GM23338 (cell line): ENCODE results near the gene TTC13. TPM values are rescaled to one million over a fixed set of nuclear protein-coding genes. Genes with fewer than 3 reads are reported as not detected.

Experiments
- ATAC-seq: fragments of 200-7000 bp; cut with Tn5 transposase; 3 replicates; pipeline ENCODE4 v1.9.1; 2020
- DNase-seq: peaks from one replicate; pipeline ENCODE4 v3.0.0-alpha.2; 2015; ENCODE audit warnings: low spot score
- H2AFZ ChIP-seq: fragments of 200-600 bp; sonication (generic); 2 replicates; pipeline ENCODE4 v1.8.0; 2016; ENCODE audit warnings: antibody characterized with exemption, mild to moderate bottlenecking, moderate library complexity
- H3F3A ChIP-seq: fragments of 200-600 bp; sonication (generic); replicated peaks from 2 replicates; pipeline ENCODE4 v1.8.0; 2017; ENCODE audit warnings: antibody characterized with exemption, mixed run types, low read depth
- H3K27ac ChIP-seq: fragments of 200-600 bp; sonication (generic); 2 replicates; pipeline ENCODE4 v1.6.1; 2016; ENCODE audit warnings: low read depth
- H3K27me3 ChIP-seq: fragments of 200-600 bp; sonication (generic); 2 replicates; pipeline ENCODE4 v1.8.0; 2016; ENCODE audit warnings: mild to moderate bottlenecking, mixed run types, moderate library complexity; ENCODE audit not compliant: insufficient read depth
- H3K36me3 ChIP-seq: fragments of 200-600 bp; sonication (generic); 2 replicates; pipeline ENCODE4 v1.8.0; 2016; ENCODE audit warnings: mild to moderate bottlenecking; ENCODE audit not compliant: insufficient read depth
- H3K4me1 ChIP-seq: fragments of 200-600 bp; sonication (generic); 2 replicates; pipeline ENCODE4 v1.8.0; 2016; ENCODE audit warnings: mild to moderate bottlenecking, moderate library complexity; ENCODE audit not compliant: insufficient read depth
- H3K4me2 ChIP-seq: fragments of 200-600 bp; sonication (generic); 2 replicates; pipeline ENCODE4 v1.7.1; 2017; ENCODE audit warnings: mixed run types
- H3K4me3 ChIP-seq: fragments of 200-600 bp; sonication (generic); 2 replicates; pipeline ENCODE4 v1.6.1; 2016; ENCODE audit warnings: mixed run types
- H3K79me2 ChIP-seq: fragments of 200-600 bp; sonication (generic); replicated peaks from 2 replicates; pipeline ENCODE4 v1.8.0; 2017; ENCODE audit warnings: mild to moderate bottlenecking; ENCODE audit not compliant: insufficient read depth
- H3K9me2 ChIP-seq: fragments of 200-600 bp; sonication (generic); 2 replicates; pipeline ENCODE4 v1.8.0; 2017; ENCODE audit not compliant: insufficient read depth
- H4K20me1 ChIP-seq: fragments of 200-600 bp; sonication (generic); replicated peaks from 2 replicates; pipeline ENCODE4 v1.8.0; 2017; ENCODE audit warnings: mild to moderate bottlenecking; ENCODE audit not compliant: insufficient read depth
- H3K27ac Mint-ChIP-seq: 2 replicates; pipeline ENCODE4 v1.8.0; 2020; ENCODE audit warnings: inconsistent platforms, mild to moderate bottlenecking, moderate library complexity, mixed read lengths
- H3K27me3 Mint-ChIP-seq: 3 replicates; pipeline ENCODE4 v1.8.0; 2022; ENCODE audit warnings: low read depth, mild to moderate bottlenecking, moderate library complexity, mixed read lengths, inconsistent platforms; ENCODE audit not compliant: insufficient read depth, poor library complexity
- H3K36me3 Mint-ChIP-seq: 3 replicates; pipeline ENCODE4 v1.8.0; 2021; ENCODE audit warnings: low read depth, mild to moderate bottlenecking, inconsistent platforms, moderate library complexity, mixed read lengths
- H3K4me1 Mint-ChIP-seq: 3 replicates; pipeline ENCODE4 v1.8.0; 2020; ENCODE audit warnings: mild to moderate bottlenecking, inconsistent platforms, mixed read lengths
- H3K4me3 Mint-ChIP-seq: 3 replicates; pipeline ENCODE4 v1.8.0; 2021; ENCODE audit warnings: moderate library complexity, mild to moderate bottlenecking, inconsistent platforms, mixed read lengths
- H3K9me3 Mint-ChIP-seq: 3 replicates; pipeline ENCODE4 v1.8.0; 2020; ENCODE audit warnings: moderate library complexity, mild to moderate bottlenecking, inconsistent platforms, mixed read lengths
- CREB1 ChIP-seq: fragments of 250-450 bp; sonication (Bioruptor Pico); IDR thresholded peaks from 2 replicates; pipeline ENCODE4 v1.5.0; 2020; ENCODE audit warnings: low read depth, mild to moderate bottlenecking, moderate library complexity
- EZH2 ChIP-seq: fragments of 200-600 bp; sonication (generic); IDR thresholded peaks from one replicate; pipeline ENCODE4 v1.8.0; 2017; ENCODE audit warnings: antibody characterized with exemption, mild to moderate bottlenecking, low read depth; ENCODE audit not compliant: unreplicated experiment
- JUNB ChIP-seq: IDR thresholded peaks from one replicate; pipeline ENCODE4 v1.6.1; 2016; ENCODE audit warnings: antibody characterized with exemption; ENCODE audit not compliant: unreplicated experiment
- polyA plus RNA-seq: library from polyadenylated mRNA; unstranded; fragments of >200 nt; fragmentation: Nextera tagmentation; extraction: Ambion mirVana; gene quantifications from 2 replicates; pipeline ENCODE4 v1.2.1, GENCODE V29; 2016
- total RNA-seq: library from RNA; depleted of rRNA; stranded (reverse); fragments of >200 nt; shearing (Covaris generic); gene quantifications from 2 replicates; pipeline ENCODE4 v1.2.3, GENCODE V29; 2014
- TF ChIP-seq, protein P1 (sequence below), 2 experiments: fragments of 200-600 bp in 1 of 2; sonication (generic) in 1 of 2; conservative IDR thresholded peaks; 2 replicates each; pipeline versions ENCODE4 v1.5.1 to v1.6.1; 2016 to 2017; ENCODE audit warnings: antibody characterized with exemption in 2 of 2, low read depth in 2 of 2, mild to moderate bottlenecking in 2 of 2, moderate library complexity in 1 of 2
- TF ChIP-seq, protein P2 (sequence below): fragments of 250-450 bp; sonication (Bioruptor Pico); IDR thresholded peaks from 2 replicates; pipeline ENCODE4 v1.5.0; 2020; ENCODE audit warnings: mild to moderate bottlenecking, moderate library complexity
- TF ChIP-seq, protein P3 (sequence below): IDR thresholded peaks from 2 replicates; pipeline ENCODE4 v1.6.1; 2016; ENCODE audit warnings: antibody characterized with exemption

The TTC13 gene
- total and polyA plus RNA-seq, 2 experiments from 2014 or later, result 3.8 to 9.4 TPM

DNA sequence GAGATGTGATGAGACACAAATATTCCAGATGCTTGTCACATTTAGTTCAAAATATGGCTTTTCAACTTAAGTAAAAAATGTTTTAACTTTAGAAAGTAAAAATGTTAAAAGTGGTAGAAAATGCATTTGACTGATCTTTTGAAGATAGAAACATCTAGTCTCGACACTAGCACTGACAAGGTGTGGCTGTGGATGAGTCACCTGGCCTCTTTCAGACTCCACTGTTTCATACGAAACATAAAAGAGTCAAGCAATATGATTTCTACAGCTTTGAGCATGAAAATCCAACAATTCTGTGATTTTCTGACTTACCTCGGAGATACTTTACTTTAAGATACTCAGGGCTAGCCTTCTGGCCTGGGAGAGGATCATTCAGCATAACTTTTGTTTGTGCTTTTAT lies 47.7 kb downstream of the TTC13 start:
- no peaks in the 10 kb centered on the region for H3K4me1 ChIP-seq
- no peaks in the 10 kb centered on the region for H3K79me2 ChIP-seq
- no peak overlapping the region for H3K4me3 ChIP-seq
- Mint-ChIP-seq H3K4me1 (no peaks in the 10 kb centered on the region), H3K27ac (no peak overlapping the region), H3K36me3 (no peaks in the 10 kb centered on the region), H3K27me3 (no peaks in the 10 kb centered on the region), H3K9me3 (no peaks in the 10 kb centered on the region), H3K4me3 (no peak overlapping the region)
- peaks cover 5% of the 10 kb centered on the region; the same call in 1 of the 2 replicates for H4K20me1 ChIP-seq
- no peak overlapping the region for H3K4me2 ChIP-seq
- H3K27me3 ChIP-seq, result no peaks in the 10 kb centered on the region
- H3K36me3 ChIP-seq, result no peaks in the 10 kb centered on the region
- TF ChIP-seq, protein P1, sequence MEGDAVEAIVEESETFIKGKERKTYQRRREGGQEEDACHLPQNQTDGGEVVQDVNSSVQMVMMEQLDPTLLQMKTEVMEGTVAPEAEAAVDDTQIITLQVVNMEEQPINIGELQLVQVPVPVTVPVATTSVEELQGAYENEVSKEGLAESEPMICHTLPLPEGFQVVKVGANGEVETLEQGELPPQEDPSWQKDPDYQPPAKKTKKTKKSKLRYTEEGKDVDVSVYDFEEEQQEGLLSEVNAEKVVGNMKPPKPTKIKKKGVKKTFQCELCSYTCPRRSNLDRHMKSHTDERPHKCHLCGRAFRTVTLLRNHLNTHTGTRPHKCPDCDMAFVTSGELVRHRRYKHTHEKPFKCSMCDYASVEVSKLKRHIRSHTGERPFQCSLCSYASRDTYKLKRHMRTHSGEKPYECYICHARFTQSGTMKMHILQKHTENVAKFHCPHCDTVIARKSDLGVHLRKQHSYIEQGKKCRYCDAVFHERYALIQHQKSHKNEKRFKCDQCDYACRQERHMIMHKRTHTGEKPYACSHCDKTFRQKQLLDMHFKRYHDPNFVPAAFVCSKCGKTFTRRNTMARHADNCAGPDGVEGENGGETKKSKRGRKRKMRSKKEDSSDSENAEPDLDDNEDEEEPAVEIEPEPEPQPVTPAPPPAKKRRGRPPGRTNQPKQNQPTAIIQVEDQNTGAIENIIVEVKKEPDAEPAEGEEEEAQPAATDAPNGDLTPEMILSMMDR (conservative IDR thresholded peaks at IDR 0.05; ENCODE audit: low read depth in 2 of 2), result no peak
- TF ChIP-seq, protein P2, sequence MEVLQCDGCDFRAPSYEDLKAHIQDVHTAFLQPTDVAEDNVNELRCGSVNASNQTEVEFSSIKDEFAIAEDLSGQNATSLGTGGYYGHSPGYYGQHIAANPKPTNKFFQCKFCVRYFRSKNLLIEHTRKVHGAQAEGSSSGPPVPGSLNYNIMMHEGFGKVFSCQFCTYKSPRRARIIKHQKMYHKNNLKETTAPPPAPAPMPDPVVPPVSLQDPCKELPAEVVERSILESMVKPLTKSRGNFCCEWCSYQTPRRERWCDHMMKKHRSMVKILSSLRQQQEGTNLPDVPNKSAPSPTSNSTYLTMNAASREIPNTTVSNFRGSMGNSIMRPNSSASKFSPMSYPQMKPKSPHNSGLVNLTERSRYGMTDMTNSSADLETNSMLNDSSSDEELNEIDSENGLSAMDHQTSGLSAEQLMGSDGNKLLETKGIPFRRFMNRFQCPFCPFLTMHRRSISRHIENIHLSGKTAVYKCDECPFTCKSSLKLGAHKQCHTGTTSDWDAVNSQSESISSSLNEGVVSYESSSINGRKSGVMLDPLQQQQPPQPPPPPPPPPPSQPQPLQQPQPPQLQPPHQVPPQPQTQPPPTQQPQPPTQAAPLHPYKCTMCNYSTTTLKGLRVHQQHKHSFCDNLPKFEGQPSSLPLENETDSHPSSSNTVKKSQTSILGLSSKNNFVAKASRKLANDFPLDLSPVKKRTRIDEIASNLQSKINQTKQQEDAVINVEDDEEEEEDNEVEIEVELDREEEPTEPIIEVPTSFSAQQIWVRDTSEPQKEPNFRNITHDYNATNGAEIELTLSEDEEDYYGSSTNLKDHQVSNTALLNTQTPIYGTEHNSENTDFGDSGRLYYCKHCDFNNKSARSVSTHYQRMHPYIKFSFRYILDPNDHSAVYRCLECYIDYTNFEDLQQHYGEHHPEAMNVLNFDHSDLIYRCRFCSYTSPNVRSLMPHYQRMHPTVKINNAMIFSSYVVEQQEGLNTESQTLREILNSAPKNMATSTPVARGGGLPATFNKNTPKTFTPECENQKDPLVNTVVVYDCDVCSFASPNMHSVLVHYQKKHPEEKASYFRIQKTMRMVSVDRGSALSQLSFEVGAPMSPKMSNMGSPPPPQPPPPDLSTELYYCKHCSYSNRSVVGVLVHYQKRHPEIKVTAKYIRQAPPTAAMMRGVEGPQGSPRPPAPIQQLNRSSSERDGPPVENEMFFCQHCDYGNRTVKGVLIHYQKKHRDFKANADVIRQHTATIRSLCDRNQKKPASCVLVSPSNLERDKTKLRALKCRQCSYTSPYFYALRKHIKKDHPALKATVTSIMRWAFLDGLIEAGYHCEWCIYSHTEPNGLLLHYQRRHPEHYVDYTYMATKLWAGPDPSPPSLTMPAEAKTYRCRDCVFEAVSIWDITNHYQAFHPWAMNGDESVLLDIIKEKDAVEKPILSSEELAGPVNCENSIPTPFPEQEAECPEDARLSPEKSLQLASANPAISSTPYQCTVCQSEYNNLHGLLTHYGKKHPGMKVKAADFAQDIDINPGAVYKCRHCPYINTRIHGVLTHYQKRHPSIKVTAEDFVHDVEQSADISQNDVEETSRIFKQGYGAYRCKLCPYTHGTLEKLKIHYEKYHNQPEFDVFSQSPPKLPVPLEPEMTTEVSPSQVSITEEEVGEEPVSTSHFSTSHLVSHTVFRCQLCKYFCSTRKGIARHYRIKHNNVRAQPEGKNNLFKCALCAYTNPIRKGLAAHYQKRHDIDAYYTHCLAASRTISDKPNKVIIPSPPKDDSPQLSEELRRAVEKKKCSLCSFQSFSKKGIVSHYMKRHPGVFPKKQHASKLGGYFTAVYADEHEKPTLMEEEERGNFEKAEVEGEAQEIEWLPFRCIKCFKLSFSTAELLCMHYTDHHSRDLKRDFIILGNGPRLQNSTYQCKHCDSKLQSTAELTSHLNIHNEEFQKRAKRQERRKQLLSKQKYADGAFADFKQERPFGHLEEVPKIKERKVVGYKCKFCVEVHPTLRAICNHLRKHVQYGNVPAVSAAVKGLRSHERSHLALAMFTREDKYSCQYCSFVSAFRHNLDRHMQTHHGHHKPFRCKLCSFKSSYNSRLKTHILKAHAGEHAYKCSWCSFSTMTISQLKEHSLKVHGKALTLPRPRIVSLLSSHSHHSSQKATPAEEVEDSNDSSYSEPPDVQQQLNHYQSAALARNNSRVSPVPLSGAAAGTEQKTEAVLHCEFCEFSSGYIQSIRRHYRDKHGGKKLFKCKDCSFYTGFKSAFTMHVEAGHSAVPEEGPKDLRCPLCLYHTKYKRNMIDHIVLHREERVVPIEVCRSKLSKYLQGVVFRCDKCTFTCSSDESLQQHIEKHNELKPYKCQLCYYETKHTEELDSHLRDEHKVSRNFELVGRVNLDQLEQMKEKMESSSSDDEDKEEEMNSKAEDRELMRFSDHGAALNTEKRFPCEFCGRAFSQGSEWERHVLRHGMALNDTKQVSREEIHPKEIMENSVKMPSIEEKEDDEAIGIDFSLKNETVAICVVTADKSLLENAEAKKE, result no peak
- TF ChIP-seq JUNB, result no peak
- TF ChIP-seq EZH2, result no peak
- TF ChIP-seq, protein P3, sequence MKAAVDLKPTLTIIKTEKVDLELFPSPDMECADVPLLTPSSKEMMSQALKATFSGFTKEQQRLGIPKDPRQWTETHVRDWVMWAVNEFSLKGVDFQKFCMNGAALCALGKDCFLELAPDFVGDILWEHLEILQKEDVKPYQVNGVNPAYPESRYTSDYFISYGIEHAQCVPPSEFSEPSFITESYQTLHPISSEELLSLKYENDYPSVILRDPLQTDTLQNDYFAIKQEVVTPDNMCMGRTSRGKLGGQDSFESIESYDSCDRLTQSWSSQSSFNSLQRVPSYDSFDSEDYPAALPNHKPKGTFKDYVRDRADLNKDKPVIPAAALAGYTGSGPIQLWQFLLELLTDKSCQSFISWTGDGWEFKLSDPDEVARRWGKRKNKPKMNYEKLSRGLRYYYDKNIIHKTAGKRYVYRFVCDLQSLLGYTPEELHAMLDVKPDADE, result no peak
- TF ChIP-seq CREB1 (CRISPR knock-in tag), result no peak
- no peak overlapping the region for H3K27ac ChIP-seq
- no peak for DNase-seq
- no peaks in the 10 kb centered on the region for H3K9me2 ChIP-seq
- no peaks in the 10 kb centered on the region for H3F3A ChIP-seq
- no peak for ATAC-seq
- no peak overlapping the region for H2AFZ ChIP-seq
